GM12878 (cell line): ENCODE results near the gene SCAP. TPM values are rescaled to one million over a fixed set of nuclear protein-coding genes. Genes with fewer than 3 reads are reported as not detected.

Experiments used
- ATAC-seq: fragments of 200-7000 bp; cut with Tn5 transposase; 3 replicates; pipeline ENCODE4 v1.9.1; 2020; ENCODE audit warnings: mild to moderate bottlenecking, moderate library complexity
- BruUV-seq: library from RNA; stranded (reverse); fragments of 400-500 nt; replicated peaks from 2 replicates; lab custom pipeline; 2021; lab: Mats Ljungman, UMichigan
- CTCF ChIA-PET: fragments of 300-600 bp; sonication (Branson Sonifier 250); formaldehyde crosslinking; extraction: SDS; loops from one replicate; lab custom pipeline; 2021; ENCODE audit warnings: inconsistent platforms; lab: Yijun Ruan, JAX
- POLR2A ChIA-PET: fragments of 350-600 bp; formaldehyde crosslinking; extraction: SDS; loops from one replicate; lab custom pipeline; 2021; ENCODE audit warnings: inconsistent platforms; lab: Charles Lee
- RAD21 ChIA-PET: fragments of 300-600 bp; sonication (Branson Sonifier 250); formaldehyde crosslinking; loops from one replicate; lab custom pipeline; 2023; ENCODE audit warnings: antibody characterized with exemption; ENCODE audit not compliant: unreplicated experiment; lab: Charles Lee
- SMC1A ChIA-PET: fragments of 300-600 bp; sonication (Branson Sonifier 250); formaldehyde crosslinking; loops from one replicate; lab custom pipeline; 2023; ENCODE audit not compliant: unreplicated experiment, uncharacterized antibody; lab: Charles Lee
- DNase-seq: peaks from one replicate; pipeline ENCODE4 v3.0.0-alpha.2; 2011; ENCODE audit warnings: low read depth, low spot score
- FAIRE-seq: peaks from 3 replicates; lab custom pipeline; 2011; peaks lifted over from hg19 to GRCh38; lab: Jason Lieb, UNC
- H2AFZ ChIP-seq: 2 replicates; pipeline ENCODE4 v1.6.0; 2011; ENCODE audit warnings: low read depth, low read length, control low read depth; ENCODE audit not compliant: control insufficient read depth
- H3K27ac ChIP-seq: 2 replicates; pipeline ENCODE4 v1.5.1; 2011; ENCODE audit warnings: control low read depth; ENCODE audit not compliant: control insufficient read depth, insufficient read depth
- H3K27me3 ChIP-seq, 2 experiments: replicated peaks in 1 of 2; 2 replicates each; pipeline versions ENCODE4 v1.6.0 to v1.6.1; 2011; ENCODE audit warnings: low read length in 1 of 2; ENCODE audit not compliant: control insufficient read depth in 2 of 2, insufficient read depth in 2 of 2
- H3K36me3 ChIP-seq, 2 experiments: 2 replicates each; pipeline ENCODE4 v1.5.1; 2011; ENCODE audit warnings: low read length in 1 of 2; ENCODE audit not compliant: control insufficient read depth in 2 of 2, insufficient read depth in 2 of 2
- H3K4me1 ChIP-seq: 2 replicates; pipeline ENCODE4 v1.6.1; 2011; ENCODE audit warnings: mild to moderate bottlenecking, low read length, moderate library complexity, mixed read lengths; ENCODE audit not compliant: control insufficient read depth, insufficient read depth
- H3K4me2 ChIP-seq: 2 replicates; pipeline ENCODE4 v1.6.0; 2011; ENCODE audit warnings: control low read depth; ENCODE audit not compliant: control insufficient read depth, insufficient read depth
- H3K4me3 ChIP-seq: fragments of 200-600 bp; sonication (generic); 2 replicates; pipeline ENCODE4 v1.5.1; 2016
- H3K79me2 ChIP-seq: 2 replicates; pipeline ENCODE4 v1.6.0; 2011; ENCODE audit warnings: low read length; ENCODE audit not compliant: control insufficient read depth, insufficient read depth
- H3K9ac ChIP-seq: 2 replicates; pipeline ENCODE4 v1.8.0; 2011; ENCODE audit warnings: low read length, control low read depth, mixed read lengths; ENCODE audit not compliant: control insufficient read depth, insufficient read depth
- H3K9me3 ChIP-seq: replicated peaks from 3 replicates; pipeline ENCODE4 v1.5.1; 2011; ENCODE audit warnings: mild to moderate bottlenecking, low read length; ENCODE audit not compliant: control insufficient read depth, insufficient read depth
- H4K20me1 ChIP-seq: 2 replicates; pipeline ENCODE4 v1.6.0; 2011; ENCODE audit not compliant: control insufficient read depth, insufficient read depth
- BCL11A ChIP-seq: IDR thresholded peaks from 2 replicates; pipeline ENCODE4 v1.6.1; 2011; ENCODE audit warnings: low read depth, low read length
- CEBPB ChIP-seq, 2 experiments: fragments of 150-350 bp in 1 of 2; IDR thresholded peaks; 2 replicates each; pipeline ENCODE4 v1.6.1; 2012 to 2014; ENCODE audit warnings: low read depth in 2 of 2, low read length in 2 of 2, borderline replicate concordance in 1 of 2, inconsistent platforms in 1 of 2
- CHD2 ChIP-seq: IDR thresholded peaks from 2 replicates; pipeline ENCODE4 v1.6.1; 2011; ENCODE audit warnings: low read depth, low read length, improper control_type of control experiment, borderline replicate concordance
- ETV6 ChIP-seq, 2 experiments: fragments of 450-650 bp in 1 of 2; IDR thresholded peaks in 1 of 2; conservative IDR thresholded peaks in 1 of 2; 2 replicates each; pipeline ENCODE4 v1.6.1; 2014; ENCODE audit warnings: antibody characterized with exemption in 1 of 2, borderline replicate concordance in 1 of 2, low read depth in 1 of 2, mild to moderate bottlenecking in 1 of 2, moderate library complexity in 1 of 2
- KDM1A ChIP-seq: fragments of 200-600 bp; sonication (generic); IDR thresholded peaks from 2 replicates; pipeline ENCODE4 v1.6.1; 2016; ENCODE audit warnings: borderline replicate concordance
- MXI1 ChIP-seq: fragments of 150-350 bp; IDR thresholded peaks from 2 replicates; pipeline ENCODE4 v1.6.1; 2011; ENCODE audit warnings: low read depth, mild to moderate bottlenecking, inconsistent platforms, low read length, improper control_type of control experiment
- RAD21 ChIP-seq: IDR thresholded peaks from 2 replicates; pipeline ENCODE4 v1.6.1; 2011; ENCODE audit warnings: mild to moderate bottlenecking, low read depth, low read length, moderate library complexity; ENCODE audit not compliant: insufficient read depth
- RAD51 ChIP-seq: fragments of 450-650 bp; IDR thresholded peaks from 2 replicates; pipeline ENCODE4 v1.6.1; 2016; ENCODE audit warnings: moderate library complexity, mild to moderate bottlenecking, inconsistent platforms
- ZNF207 ChIP-seq: fragments of 450-650 bp; IDR thresholded peaks from 2 replicates; pipeline ENCODE4 v1.6.1; 2014; ENCODE audit warnings: antibody characterized with exemption, mild to moderate bottlenecking, borderline replicate concordance
- ZNF274 ChIP-seq: IDR thresholded peaks from one replicate; pipeline ENCODE4 v1.8.0; 2011; ENCODE audit not compliant: insufficient read length, insufficient read depth
- in situ Hi-C: fragments of 300-500 bp; cut with MboI; formaldehyde crosslinking; loops from 9 replicates; pipeline ENCODE4 v1.14.3; 2018; ENCODE audit warnings: mixed read lengths
- intact Hi-C: fragments of 100-400 bp; cut with micrococcal nuclease; formaldehyde crosslinking; loops from one replicate; pipeline ENCODE4 v1.14.2; 2022; ENCODE audit not compliant: unreplicated experiment
- polyA plus RNA-seq, 11 experiments: library from polyadenylated mRNA; depleted of rRNA in 4 of 11; unstranded in 6 of 11; stranded (reverse) in 5 of 11; fragments of >200 nt; fragmentation: Nextera tagmentation in 4 of 11; fragmentation: Illumina TruSeq in 1 of 11; extraction: Ambion mirVana in 4 of 11; extraction: Trizol in 1 of 11; gene quantifications; 1 replicate in 1 of 11; 2 replicates in 10 of 11; pipeline versions ENCODE4 v1.2.1 to v1.2.3, GENCODE V29; 2011 to 2016; ENCODE audit warnings: inconsistent platforms in 2 of 11, missing spikeins in 2 of 11, low read depth in 1 of 11
- total RNA-seq, 4 experiments: library from RNA; depleted of rRNA in 3 of 4; stranded (reverse); fragments of >200 nt in 3 of 4; fragmentation: Illumina TruSeq in 1 of 4; extraction: Trizol in 1 of 4; gene quantifications; 2 replicates each; pipeline versions ENCODE4 v1.2.1 to v1.2.3, GENCODE V29; 2013 to 2021
- TF ChIP-seq, protein P1 (sequence below): fragments of 450-650 bp; IDR thresholded peaks from 2 replicates; pipeline ENCODE4 v1.6.1; 2017; ENCODE audit warnings: mild to moderate bottlenecking, moderate library complexity
- TF ChIP-seq, protein P2 (sequence below), 3 experiments: IDR thresholded peaks in 2 of 3; conservative IDR thresholded peaks in 1 of 3; 2 replicates each; pipeline ENCODE4 v1.5.1; 2011; ENCODE audit warnings: low read depth in 3 of 3, low read length in 3 of 3, mild to moderate bottlenecking in 3 of 3, control low read depth in 2 of 3, moderate library complexity in 2 of 3, inconsistent platforms in 1 of 3, mixed read lengths in 1 of 3; ENCODE audit not compliant: control insufficient read depth in 2 of 3, insufficient read depth in 1 of 3; ENCODE audit errors: extremely low read depth in 1 of 3
- TF ChIP-seq, protein P3 (sequence below): IDR thresholded peaks from 2 replicates; pipeline ENCODE4 v1.6.1; 2012; ENCODE audit warnings: low read depth, low read length, improper control_type of control experiment
- TF ChIP-seq, protein P4 (sequence below): fragments of 450-650 bp; IDR thresholded peaks from 2 replicates; pipeline ENCODE4 v1.6.1; 2017; ENCODE audit warnings: antibody characterized with exemption, mild to moderate bottlenecking, moderate library complexity

Gene SCAP
- total and polyA plus RNA-seq, 10 of the 15 experiments (the other 5 are each of a cell fraction or from before 2014, with no cell fraction given) = 1.5 to 64.1 (median 27.9) TPM

DNA sequence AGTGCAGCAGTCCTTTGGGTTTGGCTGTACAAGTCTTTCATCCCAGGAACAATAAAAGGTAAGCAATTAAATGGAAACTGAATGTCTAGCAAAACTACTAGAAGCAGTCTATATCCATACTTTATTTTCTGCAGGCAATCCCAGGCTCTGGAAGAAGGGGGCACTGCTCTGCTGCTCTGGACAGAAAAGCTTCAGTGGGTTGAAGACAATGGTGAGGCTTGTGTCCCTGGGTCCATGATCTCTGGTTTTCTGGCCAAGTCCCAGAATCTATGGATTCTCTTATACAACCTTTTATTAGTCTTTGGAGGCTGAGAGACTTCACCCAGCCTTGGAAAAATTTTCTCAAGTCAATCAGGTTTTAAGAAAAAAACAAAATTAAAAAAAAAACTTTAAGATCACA lies 35.6 kb downstream of the SCAP start:
- Histone ChIP-seq H3K4me3 (no peak overlapping the region), H4K20me1 (no peaks in the 10 kb centered on the region), H3K4me1 (peaks cover 6% of the 10 kb centered on the region; the same call in 1 of the 2 replicates), H3K27me3 (no peaks in the 10 kb centered on the region), H3K4me2 (no peak overlapping the region), H2AFZ (no peak overlapping the region), H3K9ac (no peak overlapping the region), H3K79me2 (peaks cover 2% of the 10 kb centered on the region; the same call in 1 of the 2 replicates), H3K27ac (no peak overlapping the region), H3K9me3 (no peaks in the 10 kb centered on the region), H3K36me3 (peaks cover 10 to 14% of the 10 kb centered on the region in 2 experiments)
- in situ Hi-C loops (no loop called here), intact Hi-C loops (no loop called here)
- RAD21 ChIA-PET = no interaction called here
- POLR2A ChIA-PET = interaction anchor here (1.0 kb wide), 1 partner anchor 30 kb away, joined by 3 read pairs; no protein-coding TSS in a partner anchor
- no TSS peak for BruUV-seq
- TF ChIP-seq, protein P1, sequence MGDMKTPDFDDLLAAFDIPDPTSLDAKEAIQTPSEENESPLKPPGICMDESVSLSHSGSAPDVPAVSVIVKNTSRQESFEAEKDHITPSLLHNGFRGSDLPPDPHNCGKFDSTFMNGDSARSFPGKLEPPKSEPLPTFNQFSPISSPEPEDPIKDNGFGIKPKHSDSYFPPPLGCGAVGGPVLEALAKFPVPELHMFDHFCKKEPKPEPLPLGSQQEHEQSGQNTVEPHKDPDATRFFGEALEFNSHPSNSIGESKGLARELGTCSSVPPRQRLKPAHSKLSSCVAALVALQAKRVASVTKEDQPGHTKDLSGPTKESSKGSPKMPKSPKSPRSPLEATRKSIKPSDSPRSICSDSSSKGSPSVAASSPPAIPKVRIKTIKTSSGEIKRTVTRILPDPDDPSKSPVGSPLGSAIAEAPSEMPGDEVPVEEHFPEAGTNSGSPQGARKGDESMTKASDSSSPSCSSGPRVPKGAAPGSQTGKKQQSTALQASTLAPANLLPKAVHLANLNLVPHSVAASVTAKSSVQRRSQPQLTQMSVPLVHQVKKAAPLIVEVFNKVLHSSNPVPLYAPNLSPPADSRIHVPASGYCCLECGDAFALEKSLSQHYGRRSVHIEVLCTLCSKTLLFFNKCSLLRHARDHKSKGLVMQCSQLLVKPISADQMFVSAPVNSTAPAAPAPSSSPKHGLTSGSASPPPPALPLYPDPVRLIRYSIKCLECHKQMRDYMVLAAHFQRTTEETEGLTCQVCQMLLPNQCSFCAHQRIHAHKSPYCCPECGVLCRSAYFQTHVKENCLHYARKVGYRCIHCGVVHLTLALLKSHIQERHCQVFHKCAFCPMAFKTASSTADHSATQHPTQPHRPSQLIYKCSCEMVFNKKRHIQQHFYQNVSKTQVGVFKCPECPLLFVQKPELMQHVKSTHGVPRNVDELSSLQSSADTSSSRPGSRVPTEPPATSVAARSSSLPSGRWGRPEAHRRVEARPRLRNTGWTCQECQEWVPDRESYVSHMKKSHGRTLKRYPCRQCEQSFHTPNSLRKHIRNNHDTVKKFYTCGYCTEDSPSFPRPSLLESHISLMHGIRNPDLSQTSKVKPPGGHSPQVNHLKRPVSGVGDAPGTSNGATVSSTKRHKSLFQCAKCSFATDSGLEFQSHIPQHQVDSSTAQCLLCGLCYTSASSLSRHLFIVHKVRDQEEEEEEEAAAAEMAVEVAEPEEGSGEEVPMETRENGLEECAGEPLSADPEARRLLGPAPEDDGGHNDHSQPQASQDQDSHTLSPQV = no peak
- TF ChIP-seq, protein P2, sequence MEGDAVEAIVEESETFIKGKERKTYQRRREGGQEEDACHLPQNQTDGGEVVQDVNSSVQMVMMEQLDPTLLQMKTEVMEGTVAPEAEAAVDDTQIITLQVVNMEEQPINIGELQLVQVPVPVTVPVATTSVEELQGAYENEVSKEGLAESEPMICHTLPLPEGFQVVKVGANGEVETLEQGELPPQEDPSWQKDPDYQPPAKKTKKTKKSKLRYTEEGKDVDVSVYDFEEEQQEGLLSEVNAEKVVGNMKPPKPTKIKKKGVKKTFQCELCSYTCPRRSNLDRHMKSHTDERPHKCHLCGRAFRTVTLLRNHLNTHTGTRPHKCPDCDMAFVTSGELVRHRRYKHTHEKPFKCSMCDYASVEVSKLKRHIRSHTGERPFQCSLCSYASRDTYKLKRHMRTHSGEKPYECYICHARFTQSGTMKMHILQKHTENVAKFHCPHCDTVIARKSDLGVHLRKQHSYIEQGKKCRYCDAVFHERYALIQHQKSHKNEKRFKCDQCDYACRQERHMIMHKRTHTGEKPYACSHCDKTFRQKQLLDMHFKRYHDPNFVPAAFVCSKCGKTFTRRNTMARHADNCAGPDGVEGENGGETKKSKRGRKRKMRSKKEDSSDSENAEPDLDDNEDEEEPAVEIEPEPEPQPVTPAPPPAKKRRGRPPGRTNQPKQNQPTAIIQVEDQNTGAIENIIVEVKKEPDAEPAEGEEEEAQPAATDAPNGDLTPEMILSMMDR (IDR thresholded peaks at IDR 0.05 in 2 of 3, conservative IDR thresholded peaks at IDR 0.05 in 1 of 3; ENCODE audit: control insufficient read depth in 2 of 3, extremely low read depth in 1 of 3, insufficient read depth in 1 of 3, low read depth in 3 of 3, low read length in 3 of 3) = peak in 1 of 3 experiments; percentile 32; a peak in 2 of 6 replicates
- TF ChIP-seq ZNF207 (no peak), BCL11A (no peak), CEBPB (IDR thresholded peaks at IDR 0.05; ENCODE audit: borderline replicate concordance in 1 of 2, low read depth in 2 of 2, low read length in 2 of 2) (no peak), CHD2 (no peak), ZNF274 (no peak), MXI1 (no peak), RAD51 (no peak), KDM1A (no peak), ETV6 (conservative IDR thresholded peaks at IDR 0.05 in 1 of 2, IDR thresholded peaks at IDR 0.05 in 1 of 2; ENCODE audit: borderline replicate concordance in 1 of 2, low read depth in 1 of 2) (no peak), RAD21 (peak; percentile 43; the same call in 1 of the 2 replicates)
- TF ChIP-seq, protein P3, sequence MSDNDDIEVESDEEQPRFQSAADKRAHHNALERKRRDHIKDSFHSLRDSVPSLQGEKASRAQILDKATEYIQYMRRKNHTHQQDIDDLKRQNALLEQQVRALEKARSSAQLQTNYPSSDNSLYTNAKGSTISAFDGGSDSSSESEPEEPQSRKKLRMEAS = no peak
- TF ChIP-seq, protein P4, sequence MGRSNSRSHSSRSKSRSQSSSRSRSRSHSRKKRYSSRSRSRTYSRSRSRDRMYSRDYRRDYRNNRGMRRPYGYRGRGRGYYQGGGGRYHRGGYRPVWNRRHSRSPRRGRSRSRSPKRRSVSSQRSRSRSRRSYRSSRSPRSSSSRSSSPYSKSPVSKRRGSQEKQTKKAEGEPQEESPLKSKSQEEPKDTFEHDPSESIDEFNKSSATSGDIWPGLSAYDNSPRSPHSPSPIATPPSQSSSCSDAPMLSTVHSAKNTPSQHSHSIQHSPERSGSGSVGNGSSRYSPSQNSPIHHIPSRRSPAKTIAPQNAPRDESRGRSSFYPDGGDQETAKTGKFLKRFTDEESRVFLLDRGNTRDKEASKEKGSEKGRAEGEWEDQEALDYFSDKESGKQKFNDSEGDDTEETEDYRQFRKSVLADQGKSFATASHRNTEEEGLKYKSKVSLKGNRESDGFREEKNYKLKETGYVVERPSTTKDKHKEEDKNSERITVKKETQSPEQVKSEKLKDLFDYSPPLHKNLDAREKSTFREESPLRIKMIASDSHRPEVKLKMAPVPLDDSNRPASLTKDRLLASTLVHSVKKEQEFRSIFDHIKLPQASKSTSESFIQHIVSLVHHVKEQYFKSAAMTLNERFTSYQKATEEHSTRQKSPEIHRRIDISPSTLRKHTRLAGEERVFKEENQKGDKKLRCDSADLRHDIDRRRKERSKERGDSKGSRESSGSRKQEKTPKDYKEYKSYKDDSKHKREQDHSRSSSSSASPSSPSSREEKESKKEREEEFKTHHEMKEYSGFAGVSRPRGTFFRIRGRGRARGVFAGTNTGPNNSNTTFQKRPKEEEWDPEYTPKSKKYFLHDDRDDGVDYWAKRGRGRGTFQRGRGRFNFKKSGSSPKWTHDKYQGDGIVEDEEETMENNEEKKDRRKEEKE = no peak
- CTCF ChIA-PET = interaction anchor here (0.6 to 1.4 kb wide), 2 partner anchors 36 to 82 kb away, joined by 3 read pairs; no protein-coding TSS in a partner anchor
- ATAC-seq = peak; percentile 42; the same call in 1 of the 3 replicates
- SMC1A ChIA-PET = interaction anchor here (1.0 kb wide), 1 partner anchor 36 kb away, joined by 4 read pairs; no protein-coding TSS in a partner anchor
- FAIRE-seq = no peak
- DNase-seq = no peak
